Activated T-cell treated with anti-CD3 and anti-CD28 coated beads for 4 hours (primary cell): Measurements from ENCODE around the gene JPT2.
"Not testable (repeated sequence)": the region's sequence is repeated elsewhere in the genome, so short reads cannot be mapped to it uniquely, and the experiment has no call there.

ENCODE experiments used
- DNase-seq: peaks from one replicate; pipeline ENCODE4 v3.0.0-alpha.2; 2020

Gene JPT2

GRCh38 chr16:1710811-1711507, 32.9 kb downstream of the JPT2 start:
- DNase-seq, result no peak

GRCh38 chr16:1712791-1713261, 34.7 kb downstream of the JPT2 start:
- DNase-seq, result no peak

- DNase-seq, result no peak
Measured at GRCh38 chr16:1713331-1713730, 35.3 kb downstream of the JPT2 start.

- no peak for DNase-seq
Measured at GRCh38 chr16:1713933-1714332, 35.9 kb downstream of the JPT2 start.

- no peak for DNase-seq
Measured at GRCh38 chr16:1715220-1715619, 37.1 kb downstream of the JPT2 start.

GRCh38 chr16:1718236-1718635, 40.2 kb downstream of the JPT2 start:
- not testable (repeated sequence) for DNase-seq

GRCh38 chr16:1719559-1720229, 41.6 kb downstream of the JPT2 start:
- DNase-seq, result not testable (repeated sequence)

- DNase-seq, result no peak
Measured at GRCh38 chr16:1721372-1721771, 43.3 kb downstream of the JPT2 start.

- no peak for DNase-seq
Measured at GRCh38 chr16:1723450-1724147, 45.5 kb downstream of the JPT2 start.

GRCh38 chr16:1724491-1724890, 46.4 kb downstream of the JPT2 start:
- no peak for DNase-seq

GRCh38 chr16:1726661-1727502, 48.8 kb downstream of the JPT2 start:
- no peak for DNase-seq

- no peak for DNase-seq
Measured at GRCh38 chr16:1727651-1728624, 49.9 kb downstream of the JPT2 start.

- DNase-seq, result no peak
Measured at GRCh38 chr16:1729026-1729425, 50.9 kb downstream of the JPT2 start.

GRCh38 chr16:1729445-1729844, 51.4 kb downstream of the JPT2 start:
- DNase-seq, result no peak

GRCh38 chr16:1731073-1731472, 53.0 kb downstream of the JPT2 start:
- no peak for DNase-seq

GRCh38 chr16:1731603-1732002, 53.5 kb downstream of the JPT2 start:
- no peak for DNase-seq

- DNase-seq, result no peak
Measured at GRCh38 chr16:1732071-1732470, 54.0 kb downstream of the JPT2 start.

- not testable (repeated sequence) for DNase-seq
Measured at GRCh38 chr16:1732551-1732987, 54.5 kb downstream of the JPT2 start.

- DNase-seq, result no peak
Measured at GRCh38 chr16:1734123-1734522, 56.0 kb downstream of the JPT2 start.

- no peak for DNase-seq
Measured at GRCh38 chr16:1734816-1735215, 56.7 kb downstream of the JPT2 start.

GRCh38 chr16:1740234-1740633, 62.2 kb downstream of the JPT2 start:
- DNase-seq, result no peak
